Activated naive CD8-positive, alpha-beta T cell treated with anti-CD3 and anti-CD28 coated beads, Interleukin-2, amount 50 U/mL, for 16 hours (primary cell): ENCODE measurements around the gene CHRNB4.

Source experiments
- DNase-seq: peaks from one replicate; pipeline ENCODE4 v3.0.0-alpha.2; 2020; ENCODE audit warnings: low read depth, low spot score

Gene CHRNB4

DNA sequence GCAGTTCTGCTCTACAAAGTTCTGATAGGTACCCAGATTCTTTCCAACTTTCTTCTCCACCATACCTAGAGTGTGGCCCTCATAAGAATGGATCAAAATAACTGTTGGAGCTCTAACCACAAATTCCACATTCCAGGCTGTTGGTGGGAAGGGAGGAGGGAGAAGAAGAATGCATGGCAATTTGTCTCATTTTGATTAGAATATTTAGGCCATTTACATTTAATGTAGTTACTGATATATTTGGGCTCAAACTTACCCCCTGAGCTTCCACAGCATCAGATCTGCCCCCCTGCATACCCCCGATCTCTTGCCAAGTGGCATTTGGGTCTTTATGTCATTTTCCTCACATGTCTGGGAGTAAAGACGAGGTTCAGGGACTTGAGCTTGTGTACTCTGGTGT lies 7.7 kb downstream of the CHRNB4 start:
- no peak for DNase-seq

DNA sequence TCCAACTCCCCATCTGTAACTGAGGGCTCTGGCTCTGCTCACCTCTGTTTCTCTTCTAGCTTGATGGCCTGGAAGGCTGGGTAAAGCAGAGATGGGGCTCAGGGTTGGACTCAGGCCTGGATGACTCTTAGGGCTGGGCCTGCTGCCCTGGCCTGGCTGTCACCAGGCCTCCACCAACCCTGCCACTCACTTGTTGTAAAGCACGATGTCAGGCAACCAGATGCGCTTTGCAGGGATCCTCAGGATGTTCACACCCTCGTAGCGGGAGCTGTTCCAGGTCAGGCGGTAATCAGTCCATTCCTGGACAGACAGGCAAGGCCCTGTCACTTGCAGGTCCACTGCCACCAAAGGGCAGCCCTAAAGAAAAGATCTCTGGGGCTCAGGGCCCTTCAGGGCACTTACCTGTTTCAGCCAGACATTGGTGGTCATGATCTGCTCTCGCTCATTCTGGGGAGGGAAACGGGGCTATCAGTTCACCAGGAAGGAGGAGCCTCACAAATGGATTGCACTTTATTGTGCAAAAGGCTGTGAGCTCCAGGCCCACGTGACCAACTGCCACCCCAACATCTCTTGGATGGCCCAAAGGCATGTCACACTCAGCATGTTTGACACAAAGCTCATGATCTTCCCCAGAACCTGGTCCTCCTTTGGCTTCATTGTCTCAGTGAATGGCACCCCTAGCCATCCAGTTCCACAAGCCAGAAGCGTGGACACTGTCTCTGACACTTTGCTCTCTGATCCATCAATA lies 9.9 kb downstream of the CHRNB4 start:
- DNase-seq: no peak

DNA sequence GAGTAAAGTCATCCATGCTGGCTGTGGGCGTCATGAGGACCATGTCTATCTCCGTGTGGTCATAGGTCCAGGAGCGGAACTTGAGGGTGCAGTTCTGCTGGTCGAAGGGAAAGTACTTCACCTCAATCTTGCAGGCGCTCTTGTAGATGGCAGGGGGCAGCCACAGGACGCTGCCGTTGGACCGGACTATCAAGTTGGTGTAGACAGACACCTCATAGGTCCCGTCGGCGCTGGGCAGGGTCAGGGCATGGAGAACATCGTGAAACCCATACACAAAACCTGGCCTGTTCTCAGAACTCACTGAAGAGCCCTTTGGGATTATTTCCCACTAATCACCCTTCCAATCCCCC lies 11.3 kb downstream of the CHRNB4 start:
- DNase-seq: no peak

DNA sequence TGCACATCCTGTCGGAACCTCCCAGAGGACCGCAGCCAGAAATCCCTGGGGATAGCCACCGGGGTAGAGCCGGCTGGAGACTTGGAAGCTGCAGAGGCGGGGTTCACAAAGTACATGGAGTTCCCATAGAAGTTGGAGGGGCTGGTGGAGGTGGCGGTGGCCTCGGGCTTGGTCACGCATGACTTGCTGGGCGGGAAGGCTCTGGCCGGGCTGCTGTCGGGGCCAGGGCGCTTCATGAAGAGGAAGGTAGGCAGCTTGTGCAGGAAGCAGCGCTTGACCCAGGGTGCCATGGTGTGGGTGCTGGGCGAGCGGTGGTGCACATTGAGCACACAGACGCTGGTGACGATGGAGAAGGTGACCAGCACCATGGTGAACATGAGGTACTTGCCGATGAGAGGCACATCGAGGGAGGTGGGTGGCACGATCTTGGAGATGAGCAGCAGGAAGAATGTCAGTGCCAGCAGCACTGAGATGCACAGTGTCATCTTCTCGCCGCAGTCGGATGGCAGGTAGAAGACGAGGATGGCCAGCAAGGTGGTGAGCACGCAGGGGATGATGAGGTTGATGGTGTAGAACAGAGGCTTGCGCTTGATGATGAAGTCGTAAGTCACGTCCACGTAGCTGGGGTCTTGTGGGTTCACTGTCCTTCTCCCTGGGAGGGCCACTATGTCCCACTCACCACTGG lies 11.8 kb downstream of the CHRNB4 start:
- DNase-seq: no peak

DNA sequence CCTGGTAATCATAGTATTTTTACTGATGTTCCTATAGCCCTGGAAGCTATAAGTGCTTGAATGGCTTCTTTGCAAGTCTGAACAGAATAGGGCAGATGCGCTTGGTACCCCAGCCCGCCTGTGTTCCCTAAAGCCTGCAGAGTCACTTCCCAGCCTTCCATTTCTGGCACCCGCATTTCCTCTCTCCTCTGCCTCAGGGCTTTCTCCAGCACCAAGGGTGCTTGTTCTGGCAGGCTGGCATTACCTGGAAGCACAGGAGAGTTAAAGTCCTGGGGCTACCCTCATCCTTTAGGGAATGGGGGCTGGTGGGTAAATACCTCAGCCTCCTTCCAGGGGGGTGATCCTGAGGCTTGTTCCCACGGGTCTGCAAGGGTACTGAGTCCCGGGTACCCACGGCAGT lies 12.8 kb downstream of the CHRNB4 start:
- DNase-seq: no peak

DNA sequence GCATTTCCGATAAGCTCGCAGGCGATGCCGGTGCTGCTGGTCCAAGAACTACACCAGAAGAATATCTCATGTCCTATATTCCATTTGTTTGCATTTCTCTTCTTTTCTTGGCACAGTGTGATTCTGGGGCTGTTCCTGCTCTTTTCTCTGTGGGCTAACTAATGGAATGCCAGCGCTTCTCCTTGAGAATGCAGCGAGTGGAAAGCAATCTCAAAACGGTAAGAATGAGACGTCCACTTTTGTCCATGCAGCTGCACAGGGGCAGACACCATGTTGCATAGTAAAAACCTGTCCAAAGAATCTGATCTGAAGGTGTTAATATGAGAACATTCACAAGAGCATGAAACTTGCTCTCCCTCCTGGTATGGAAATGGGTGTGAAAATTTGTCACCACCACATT lies 13.7 kb downstream of the CHRNB4 start:
- no peak for DNase-seq

DNA sequence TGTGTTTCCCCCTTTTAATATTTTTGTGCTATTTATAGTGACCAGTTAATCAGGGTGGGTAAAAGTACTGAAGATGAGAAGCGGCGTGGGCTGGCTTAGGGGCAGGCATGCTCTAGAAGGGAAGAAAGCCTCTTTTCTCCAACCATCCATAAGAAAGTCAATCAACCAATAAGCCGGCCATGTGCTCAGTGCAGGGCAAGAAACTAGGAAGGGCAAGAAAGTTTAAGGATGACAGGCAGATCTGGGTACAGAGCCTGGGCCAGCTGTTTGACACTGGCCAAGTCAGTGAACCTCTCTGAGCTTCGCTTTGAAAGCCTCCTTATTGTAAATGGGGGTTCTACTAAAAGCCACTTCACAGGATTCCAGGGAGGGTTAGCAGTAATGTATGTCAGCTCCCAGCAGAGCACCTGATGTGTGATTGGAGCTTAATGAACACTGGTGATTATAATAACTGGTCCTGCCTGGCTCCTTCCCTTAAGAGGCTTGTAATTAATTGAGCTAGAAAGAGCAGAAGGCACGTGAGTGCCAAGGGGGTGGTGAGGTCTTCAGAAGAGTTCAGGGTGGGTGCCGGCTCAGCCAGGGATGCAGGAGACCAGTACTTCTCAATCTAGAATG lies 14.5 kb downstream of the CHRNB4 start:
- DNase-seq: no peak

DNA sequence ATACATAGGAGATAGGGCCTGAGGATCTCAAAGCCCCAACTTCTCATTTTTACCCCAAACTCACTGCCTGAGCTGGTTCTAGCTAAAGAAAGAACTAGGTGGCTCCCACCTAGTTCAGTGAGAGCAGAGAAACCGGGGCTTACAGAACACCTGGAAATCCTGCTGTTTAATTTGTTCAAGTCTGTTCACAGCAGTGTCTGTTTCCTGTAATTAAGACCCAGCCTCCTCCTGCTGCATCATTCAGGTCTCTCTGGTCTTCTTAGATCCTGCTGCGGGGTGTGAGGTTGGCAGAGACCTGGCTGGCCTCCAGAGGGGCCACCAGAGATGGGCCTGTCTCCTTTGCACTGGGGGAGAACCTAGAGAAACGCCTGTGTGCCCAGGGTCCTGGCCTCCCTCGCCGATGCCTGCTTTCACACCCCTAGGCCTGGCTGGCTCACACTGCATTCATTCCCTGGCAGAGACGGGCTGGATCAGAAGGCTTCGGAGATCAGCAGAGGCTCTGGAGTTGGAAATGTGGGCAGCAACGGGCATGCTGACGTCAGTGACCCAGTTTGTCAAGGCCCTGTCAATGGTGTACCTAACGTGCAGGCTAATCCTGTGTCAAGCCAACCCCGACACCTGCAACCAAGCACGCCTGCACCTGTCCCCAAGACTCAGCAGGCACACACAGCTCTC lies 15.3 kb downstream of the CHRNB4 start:
- no peak for DNase-seq

DNA sequence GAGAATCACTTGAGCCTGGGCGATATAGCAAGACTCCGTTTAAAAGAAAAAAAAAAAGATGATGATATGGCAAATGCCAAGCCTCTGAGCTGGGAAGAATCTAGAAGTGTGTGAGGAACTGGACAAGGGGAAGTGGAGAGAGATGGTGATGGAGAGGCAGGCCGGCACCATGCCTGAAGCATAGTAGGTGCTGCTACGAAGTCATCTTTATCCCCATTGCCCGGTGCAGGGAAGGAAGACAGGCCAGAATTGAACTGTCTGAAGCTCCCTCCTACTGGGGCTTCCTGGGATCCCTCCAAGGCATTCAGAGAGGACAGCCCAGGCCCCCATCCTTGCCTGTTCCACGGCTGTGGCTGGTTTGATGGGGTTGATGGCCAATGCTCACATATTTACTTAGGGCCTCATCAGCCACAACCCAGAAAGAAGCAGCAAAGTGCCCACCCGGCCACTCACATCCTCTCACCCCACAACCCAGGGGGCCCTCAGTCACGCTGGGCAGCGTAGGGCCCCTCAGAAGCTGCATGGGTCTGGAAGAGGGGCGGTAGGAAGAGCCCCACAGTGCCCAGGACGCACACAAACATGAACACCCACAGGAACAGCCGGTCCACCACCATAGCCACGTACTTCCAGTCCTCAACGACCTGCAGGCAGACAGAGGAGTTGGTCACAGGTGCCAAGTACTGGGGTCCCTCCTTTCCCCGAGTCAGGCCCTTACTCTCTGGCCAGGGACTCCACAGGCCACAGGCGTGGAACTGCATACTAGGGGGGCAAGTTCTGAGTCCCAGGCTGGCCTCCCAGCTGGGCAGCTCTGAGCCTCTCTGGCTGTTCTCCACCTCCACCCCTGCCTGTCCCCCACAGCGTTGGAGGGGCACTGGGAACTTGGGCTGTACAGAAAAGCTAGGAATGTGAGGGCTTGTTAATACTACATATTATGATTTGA lies 16.1 kb downstream of the CHRNB4 start:
- DNase-seq: no peak

DNA sequence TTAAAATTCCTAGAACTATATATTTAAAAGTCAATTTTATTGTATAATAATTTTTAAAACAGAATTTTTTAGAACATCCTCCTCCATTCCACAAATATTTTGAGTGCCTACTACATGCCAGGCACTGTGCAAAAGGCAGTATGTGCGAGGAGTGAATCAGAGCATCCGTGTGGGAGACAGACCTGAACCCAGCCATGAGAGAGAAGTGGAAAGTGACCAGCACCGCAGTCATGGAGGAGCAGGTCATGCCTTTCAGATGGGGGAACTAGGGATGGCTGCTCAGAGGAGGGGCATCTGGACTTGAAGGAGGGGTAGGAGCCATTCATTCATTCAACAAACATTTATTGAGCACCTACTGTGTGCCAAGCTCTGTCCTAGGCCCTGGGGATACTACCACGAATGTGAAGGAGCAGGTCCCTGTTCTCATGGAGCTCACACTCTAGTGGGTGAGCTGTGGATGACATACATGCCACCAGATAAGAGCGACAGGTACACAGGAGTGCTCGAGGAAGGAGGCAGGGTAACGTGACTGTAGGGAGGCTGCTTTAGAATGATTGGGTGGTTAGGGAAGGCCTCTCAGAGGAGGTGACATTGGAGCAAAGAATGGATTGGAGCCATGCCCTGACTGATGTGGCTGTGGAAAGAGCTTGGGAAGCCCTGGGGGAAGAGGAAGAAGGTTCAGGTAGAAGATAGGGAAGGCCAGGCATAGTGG lies 17.1 kb downstream of the CHRNB4 start:
- DNase-seq: no peak

DNA sequence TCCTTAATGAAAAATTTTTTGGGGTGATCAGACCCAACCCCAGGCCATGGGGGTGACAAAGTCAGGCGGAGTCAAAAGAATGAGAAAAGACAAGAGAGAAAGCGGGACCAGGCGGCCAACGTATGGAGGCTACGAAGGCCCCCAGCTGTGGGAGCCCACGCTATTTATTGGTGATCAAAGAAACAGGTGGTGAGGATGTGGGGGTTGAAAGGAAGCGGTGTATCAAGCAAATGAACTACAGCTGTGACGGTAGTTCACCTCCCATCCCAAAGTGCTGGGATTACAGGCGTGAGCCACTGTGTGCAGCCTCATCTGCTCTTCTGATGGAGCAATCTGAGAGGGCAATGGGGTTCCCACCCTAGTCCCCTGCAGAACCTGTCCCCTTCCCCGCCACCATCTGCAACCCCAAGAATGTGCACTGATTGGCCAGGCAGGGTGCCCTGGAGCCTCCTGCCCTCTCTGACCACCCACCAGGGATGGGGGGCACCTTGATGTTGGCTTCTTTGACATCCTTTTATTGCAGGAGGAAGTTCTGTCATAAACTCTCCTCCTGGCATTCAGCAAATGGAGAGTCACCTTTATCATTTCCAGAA lies 19.1 kb downstream of the CHRNB4 start:
- no peak for DNase-seq

DNA sequence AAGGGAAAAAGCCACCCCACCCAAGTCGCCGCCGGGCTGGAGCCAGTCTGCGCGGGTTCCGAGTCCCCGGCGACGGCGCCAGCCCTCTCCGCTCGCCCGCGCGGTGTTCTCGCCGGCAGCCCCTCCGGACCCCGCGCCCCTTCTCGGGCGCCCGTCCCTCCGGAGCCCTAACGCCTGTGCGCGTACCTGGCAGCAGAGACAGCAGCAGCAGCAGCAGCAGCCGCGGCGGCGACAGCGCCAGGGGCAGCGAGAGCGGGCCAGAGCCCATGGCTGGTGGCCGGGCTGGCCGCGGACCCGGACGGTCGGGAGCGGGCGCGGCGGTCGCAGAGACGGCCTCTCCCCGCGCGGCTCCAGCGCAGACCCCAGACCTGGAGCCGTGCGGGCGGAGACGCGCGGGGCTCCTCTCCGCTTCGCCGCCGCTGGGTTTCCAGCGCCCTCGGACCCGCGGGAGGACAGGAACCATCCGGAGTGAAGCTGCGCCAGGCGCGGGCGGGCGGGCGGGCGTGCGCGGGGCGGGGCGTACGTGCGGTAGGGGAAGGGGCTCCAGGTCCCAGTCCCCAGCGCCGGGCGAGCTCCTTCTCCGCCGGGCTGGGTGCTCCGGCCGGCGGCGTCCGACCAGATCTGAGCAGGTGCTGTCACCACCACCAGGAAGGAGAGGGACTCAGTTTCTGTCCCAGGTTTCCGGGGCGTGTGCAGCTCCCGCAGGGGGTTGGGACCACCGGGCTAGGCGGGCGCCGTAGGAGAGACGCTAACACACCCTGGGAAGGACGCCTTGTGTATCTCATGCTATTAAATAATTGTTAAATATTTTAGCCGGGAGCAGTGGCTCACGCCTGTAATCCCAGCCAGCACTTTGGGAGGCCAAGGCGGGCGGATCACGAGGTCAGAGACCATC lies 20.2 kb downstream of the CHRNB4 start, which contains the start of gene CHRNA3:
CHRNA3 (minus strand) TSS at position 470 of the 895 bp plus-strand sequence; CDS start at position 268, 202 bp downstream.
- no peak for DNase-seq

DNA sequence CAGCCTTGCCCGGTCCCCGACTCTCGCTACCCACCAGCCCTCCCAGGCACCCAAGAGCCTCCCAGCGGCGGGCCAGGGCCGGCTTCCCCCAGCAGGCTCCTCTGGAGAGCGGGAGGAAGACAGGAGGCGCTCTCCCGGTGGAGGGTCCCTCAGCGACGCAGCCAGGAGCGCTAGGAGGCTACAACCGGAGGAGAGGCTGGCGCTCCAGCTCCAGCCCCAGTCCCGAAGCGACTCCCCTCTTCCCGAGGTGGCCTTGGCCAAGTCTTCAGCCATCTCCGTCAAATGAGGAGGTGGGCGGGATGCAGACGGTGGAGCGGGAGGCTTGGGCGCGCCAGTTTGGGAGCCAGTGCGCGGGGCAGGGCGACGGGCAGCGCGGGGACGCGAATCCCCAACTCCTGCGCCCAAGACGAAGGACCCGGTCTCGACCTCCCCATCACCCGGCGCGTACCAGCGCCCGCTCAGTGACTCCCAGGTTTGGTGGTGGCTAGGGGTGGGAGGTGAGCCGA lies 20.9 kb downstream of the CHRNB4 start:
- no peak for DNase-seq

DNA sequence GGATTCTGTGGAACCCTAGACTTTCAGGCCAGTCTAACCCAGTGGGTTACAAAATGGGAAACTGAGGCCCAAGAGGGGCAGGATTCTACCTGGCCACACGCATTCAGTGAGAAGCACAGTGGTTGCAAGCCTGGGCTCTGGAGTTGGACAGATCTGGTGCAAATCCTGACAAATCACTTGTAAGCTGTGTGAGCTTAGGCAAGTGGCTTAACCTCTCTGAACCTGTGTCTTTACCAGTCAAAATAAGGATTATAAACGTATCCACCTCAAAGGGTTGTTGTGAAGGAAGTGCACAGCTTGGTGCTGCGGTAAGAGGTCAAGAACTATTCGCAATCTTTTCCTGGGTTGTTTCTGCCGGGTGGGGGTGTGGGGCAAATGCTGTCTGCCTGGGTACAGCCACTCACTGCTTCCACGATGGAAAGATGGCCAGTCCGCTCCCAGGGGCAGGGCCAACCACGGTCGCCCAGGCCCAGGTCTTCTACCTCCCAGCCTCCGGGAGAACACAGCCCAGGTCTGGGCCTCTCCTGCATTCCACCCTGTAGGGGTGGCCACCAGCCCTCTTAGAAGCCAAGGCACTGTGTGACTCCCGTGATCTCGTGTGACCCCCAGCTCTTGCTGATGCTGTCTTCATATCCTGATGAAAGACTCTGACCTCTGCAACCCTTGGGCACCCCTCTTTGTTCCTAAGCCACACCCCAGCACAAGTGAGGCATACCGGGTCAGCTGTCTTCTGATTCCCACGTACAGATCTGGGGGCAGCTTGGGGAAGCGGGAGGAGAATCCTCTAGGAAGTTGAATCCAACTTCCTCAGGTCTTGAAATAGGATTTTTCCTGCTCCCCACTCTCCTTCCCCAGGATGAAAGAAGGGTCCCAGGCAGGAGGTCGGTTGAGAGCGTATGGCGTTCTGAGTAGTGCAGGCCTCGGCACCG lies 21.7 kb downstream of the CHRNB4 start:
- DNase-seq: no peak

DNA sequence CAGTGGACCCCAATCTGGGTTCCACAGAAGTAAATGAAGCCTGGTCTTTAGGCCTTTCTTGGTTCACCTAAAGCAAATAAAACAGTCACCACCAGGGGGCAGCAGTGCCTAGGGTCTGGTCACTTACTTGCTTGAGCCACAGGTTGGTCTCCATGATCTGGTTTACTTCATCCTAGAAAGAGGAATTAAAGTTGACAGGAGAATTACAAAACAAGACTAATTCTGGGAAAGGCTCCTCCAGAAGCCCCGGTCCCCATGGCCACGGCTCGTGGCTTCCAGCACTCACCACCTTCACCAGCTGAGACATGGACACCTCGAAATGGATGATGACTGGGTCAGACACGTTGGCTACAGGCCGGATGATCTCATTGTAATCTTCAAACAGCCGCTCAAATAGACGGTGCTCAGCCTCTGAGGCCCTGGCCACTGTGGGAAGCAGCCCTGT lies 22.5 kb downstream of the CHRNB4 start:
- peak; percentile 67 for DNase-seq

DNA sequence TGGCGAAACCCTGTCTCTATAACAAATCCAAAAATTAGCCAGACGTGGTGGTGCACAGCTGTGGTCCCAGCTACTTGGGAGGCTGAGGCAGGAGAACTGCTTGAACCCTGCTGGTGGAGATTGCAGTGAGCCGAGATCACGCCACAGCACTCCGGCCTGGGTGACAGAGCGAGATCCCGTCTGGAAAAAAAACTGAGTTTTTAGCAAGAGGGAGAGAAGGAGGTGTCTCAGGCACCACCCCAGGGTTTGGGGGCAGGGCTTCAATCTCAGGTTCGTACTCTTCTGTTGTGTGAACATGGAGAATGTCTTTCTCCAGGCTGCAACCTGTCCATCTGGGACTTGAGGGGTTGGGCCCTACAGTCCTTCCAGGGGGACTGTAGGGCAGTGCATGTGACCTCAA lies 22.9 kb downstream of the CHRNB4 start:
- DNase-seq: no peak

DNA sequence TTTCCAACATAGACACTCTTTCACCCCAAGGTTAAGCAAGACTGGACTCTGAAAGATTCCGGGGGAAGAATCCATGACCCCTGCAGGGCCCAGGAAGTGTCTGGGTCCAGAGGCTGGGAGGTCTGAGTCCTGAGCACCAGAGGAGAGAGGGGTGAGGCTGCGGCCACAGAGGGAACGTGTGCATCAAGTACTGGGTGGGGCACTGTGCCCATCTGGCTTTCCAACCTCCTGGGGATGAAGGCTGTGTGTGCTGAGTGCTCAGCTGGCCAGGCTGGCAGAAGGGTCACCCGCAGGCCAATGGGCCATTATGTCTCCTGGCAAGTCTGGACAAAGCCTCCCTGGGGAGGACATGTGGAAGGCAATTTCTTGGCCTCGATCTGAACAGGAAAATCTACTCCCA lies 23.5 kb downstream of the CHRNB4 start:
- no peak for DNase-seq

DNA sequence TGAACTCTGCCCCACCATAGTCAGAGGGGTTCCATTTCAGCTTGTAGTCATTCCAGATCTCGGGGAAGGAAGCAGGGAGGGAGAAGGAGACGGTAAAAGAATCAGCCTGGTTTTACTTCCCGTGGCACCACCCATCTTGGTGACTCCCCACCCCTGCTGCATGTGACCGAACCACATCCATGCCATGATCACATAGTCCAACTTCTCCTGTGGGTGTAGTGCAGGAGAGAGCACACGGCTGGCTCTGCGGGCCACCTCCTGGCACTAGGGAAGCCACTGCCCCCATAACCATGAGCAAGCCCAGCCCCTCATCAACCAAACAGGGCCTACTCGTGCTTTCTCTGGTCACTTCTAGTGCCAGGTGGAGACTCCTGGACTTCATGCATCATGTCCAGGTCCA lies 23.9 kb downstream of the CHRNB4 start:
- no peak for DNase-seq
